DMS114 treated with DMSO at 0.1 percent for 48 hours (cell line): ENCODE data around the gene ATL2.
A peak's percentile ranks its signal among the peaks of the same experiment; 100 is the strongest.
"Not testable (repeated sequence)": the region's sequence is repeated elsewhere in the genome, so short reads cannot be mapped to it uniquely, and the experiment has no call there.

Experiments
- DNase-seq: peaks from one replicate; lab custom pipeline; 2025; ENCODE audit not compliant: unreplicated experiment; lab: John Stamatoyannopoulos, UW

Gene ATL2

GRCh38 chr2:38377050-38377828 is at the start of gene ATL2:
Gene ATL2 (minus strand): TSS chr2:38377273. CDS start chr2:38377260, 13 bp downstream.
- peak; percentile 89 for DNase-seq

- no peak for DNase-seq
Observed at GRCh38 chr2:38423763-38424162, 46.7 kb upstream of the ATL2 start.

GRCh38 chr2:38421274-38422056 is 44.4 kb upstream of the ATL2 start:
- no peak for DNase-seq

GRCh38 chr2:38419499-38419898 is 42.4 kb upstream of the ATL2 start:
- no peak for DNase-seq

GRCh38 chr2:38418735-38419134 is 41.7 kb upstream of the ATL2 start:
- DNase-seq, result no peak

- no peak for DNase-seq
Observed at GRCh38 chr2:38417745-38418689, 40.9 kb upstream of the ATL2 start.

GRCh38 chr2:38416296-38417036 is 39.4 kb upstream of the ATL2 start:
- no peak for DNase-seq

- DNase-seq, result no peak
Observed at GRCh38 chr2:38415728-38416291, 38.7 kb upstream of the ATL2 start.

GRCh38 chr2:38415023-38415422 is 38.0 kb upstream of the ATL2 start:
- no peak for DNase-seq

GRCh38 chr2:38412235-38412871 is 35.3 kb upstream of the ATL2 start:
- not testable (repeated sequence) for DNase-seq

- no peak for DNase-seq
Observed at GRCh38 chr2:38409156-38410102, 32.4 kb upstream of the ATL2 start.

GRCh38 chr2:38407111-38407682 is 30.1 kb upstream of the ATL2 start:
- DNase-seq, result no peak

- DNase-seq, result no peak
Observed at GRCh38 chr2:38406597-38407110, 29.6 kb upstream of the ATL2 start.

GRCh38 chr2:38405917-38406596 is 29.0 kb upstream of the ATL2 start:
- no peak for DNase-seq

GRCh38 chr2:38400513-38400912 is 23.4 kb upstream of the ATL2 start:
- no peak for DNase-seq

GRCh38 chr2:38398739-38399138 is 21.7 kb upstream of the ATL2 start:
- DNase-seq, result no peak

GRCh38 chr2:38394903-38395341 is 17.8 kb upstream of the ATL2 start:
- no peak for DNase-seq
